CD4-positive, alpha-beta T cell treated with Interleukin-6 for 4 hours (primary cell): ENCODE data around the gene PARP9.

Source experiments
- DNase-seq: peaks from one replicate; pipeline ENCODE4 v3.0.0-alpha.2; 2020; ENCODE audit warnings: mixed read lengths

The PARP9 gene

DNA sequence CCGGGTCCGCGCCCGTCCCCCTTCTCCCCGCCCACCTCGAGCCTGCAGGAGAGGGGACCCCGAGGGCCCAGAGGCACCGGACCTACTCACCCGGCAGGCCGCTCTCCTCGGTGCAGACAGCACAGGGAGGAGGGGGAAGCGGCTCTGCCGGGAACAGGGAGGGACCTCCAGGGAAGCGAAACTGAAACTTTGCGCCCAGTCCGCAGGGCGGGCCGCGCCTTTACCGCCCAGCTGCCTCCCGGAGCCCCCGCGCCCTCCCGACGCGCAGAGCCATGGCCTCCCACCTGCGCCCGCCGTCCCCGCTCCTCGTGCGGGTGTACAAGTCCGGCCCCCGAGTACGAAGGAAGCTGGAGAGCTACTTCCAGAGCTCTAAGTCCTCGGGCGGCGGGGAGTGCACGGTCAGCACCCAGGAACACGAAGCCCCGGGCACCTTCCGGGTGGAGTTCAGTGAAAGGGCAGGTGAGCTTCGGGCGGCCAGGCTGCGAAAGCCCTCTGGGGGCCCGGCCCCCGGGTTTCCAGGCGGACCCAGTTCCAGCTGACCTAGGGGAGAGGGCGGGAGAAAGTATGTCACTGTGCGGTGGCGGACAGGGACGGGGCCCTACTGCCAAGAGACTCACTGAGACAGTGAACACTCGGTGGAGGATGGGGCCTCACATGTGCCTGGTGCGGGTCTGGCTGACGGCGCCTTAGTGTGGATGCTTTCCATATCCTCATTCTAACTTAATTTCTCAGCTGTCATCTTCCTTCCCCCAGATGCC, at the start of gene PARP9, which contains the start of gene DTX3L:
Gene PARP9 (minus strand): TSS at position 146 of the 758 bp plus-strand sequence. CDS start 4,680 bp downstream, outside the sequence.
Gene DTX3L (plus strand): TSS at position 184 of the 758 bp plus-strand sequence. CDS start 89 bp downstream, at position 273.
- DNase-seq = peak; percentile 84

DNA sequence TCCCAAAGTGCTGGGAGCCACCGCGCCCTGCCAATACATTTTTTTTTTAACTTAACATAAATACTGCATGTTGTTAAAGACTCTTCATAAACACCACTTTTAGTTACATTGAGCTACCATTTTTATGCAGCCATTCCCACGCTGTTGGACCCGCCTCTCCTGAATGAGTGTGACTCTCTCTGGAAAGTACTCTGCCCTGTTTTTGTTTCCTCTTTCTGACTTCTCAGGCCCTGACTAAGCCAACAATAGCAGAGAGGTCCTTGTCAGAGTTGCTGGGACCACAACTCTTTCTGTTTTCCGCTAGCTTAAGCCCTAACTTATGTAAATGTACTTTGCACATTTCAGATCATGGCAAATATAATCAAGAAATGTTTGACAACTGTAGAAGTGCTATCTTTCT, 48.6 kb upstream of the PARP9 start:
- DNase-seq = no peak

DNA sequence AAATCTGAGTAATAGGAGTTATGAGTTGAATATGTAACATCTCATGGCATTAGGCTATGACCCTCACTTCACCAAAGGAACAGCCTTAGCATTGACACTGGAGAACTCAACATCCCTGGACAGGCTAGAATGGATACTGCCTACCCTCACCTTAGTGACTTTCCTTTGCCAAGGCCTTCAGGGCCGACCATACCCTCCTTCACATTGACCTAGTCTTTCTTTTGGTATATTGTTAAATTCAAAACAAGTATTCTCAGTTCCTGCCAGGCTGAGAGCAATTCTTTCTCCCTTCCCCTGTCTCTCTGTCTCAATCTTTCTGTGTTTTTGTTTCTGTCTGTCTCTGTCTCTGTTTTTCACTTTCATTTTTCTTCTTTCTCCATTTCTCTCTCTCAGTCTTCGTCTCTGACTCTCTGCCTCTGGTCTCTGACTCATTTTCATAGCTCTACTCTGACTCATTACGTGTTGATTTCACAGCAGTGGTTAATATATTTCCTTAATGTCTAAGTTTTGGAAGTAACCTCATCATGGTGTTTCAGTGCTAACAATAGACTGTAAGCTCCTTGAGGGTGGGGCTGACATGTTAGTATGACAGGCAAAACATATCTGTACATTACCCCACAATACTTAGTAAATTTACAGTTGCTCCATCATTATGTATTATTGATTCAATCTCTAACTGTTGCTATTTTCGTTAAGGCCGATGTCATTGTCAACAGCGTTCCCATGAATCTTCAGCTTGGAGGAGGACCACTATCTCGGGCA, 45.9 kb upstream of the PARP9 start:
- peak; percentile 20 for DNase-seq

DNA sequence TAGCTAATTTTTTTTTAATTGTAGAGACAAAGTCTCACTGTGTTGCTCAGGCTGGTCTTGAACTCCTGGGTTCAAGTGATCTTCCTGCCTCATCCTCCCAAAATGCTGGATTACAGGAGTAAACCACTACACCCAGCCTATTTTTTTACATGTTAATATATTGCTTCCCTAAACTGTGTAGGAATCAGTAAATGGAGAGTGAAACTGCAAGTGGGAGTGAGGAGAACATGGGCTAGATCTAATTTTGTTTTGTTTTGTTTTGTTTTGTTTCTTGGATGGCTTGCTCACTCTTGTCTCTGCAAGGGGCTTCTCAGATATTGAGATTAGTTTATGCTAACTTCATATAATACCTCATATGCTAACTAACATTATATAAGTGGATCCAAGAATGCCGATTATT, 44.8 kb upstream of the PARP9 start:
- no peak for DNase-seq

DNA sequence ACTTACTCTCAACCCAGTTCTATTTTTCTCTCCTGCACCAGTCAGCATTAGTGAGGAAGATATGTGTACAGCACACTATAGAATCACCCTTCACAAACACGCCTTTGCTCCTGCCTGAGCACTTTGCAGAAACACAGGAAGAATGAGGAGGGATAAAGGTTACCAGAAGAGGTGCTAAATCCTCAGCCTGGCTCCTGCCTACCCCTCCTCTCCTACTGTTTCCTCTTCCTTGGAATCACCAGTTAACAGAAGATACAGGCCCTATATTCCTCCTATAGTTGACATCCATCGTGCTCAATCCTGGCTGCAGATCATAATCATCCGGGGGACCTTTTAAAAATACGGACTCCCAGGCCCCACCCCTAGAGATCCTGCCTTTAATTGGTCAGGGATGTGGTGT, 42.2 kb upstream of the PARP9 start:
- no peak for DNase-seq

DNA sequence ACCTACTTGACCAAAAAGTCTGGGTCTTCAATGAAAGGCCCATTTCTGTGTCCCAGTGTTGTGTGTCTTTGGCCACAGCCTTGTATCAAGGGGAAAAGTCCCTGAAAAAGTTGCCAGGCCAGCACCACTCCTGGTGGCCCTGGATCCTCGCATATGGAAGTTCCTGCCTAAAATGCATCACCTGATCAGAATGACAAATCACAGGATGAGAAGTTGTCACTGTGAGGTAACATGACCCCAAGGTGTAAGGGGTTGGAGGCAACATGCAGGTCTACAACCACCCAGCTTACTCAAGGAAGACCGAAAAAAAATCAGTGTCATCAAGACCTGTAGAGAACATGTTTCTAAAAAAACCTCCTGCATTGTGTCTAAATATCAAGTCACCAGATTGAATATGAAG, 39.0 kb upstream of the PARP9 start:
- DNase-seq = no peak

DNA sequence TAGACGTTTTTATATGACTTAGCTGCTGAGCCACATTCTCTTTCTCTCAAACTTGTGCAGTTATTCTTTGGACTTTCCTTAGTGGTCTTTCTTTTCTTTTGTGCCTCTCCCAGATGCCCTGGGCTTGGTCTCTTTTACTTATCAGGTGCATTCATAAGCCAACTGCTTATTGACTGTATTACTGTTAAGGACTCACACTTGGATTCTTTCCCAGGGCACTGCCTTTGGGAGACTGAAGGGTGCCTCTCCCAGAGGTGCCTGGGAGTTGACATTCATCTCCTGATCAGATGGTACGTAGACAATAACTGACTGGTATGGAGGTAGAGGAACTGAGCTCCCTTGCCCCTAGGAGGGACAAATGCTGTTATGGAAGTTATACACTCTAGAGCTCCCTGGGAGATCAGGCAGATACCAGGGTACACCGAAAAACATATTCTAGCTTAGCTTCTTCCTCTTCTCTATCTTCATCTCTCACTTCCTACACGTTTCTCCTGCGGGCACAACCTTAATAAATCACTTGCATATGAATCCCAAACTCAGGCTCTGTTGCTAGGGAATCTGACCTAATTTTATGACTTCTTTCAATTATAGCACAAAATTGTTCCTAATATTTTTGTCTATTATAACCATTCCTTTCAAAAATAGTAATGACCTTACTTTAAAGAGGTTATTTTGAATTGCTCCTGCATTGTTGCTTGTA, 38.1 kb upstream of the PARP9 start:
- no peak for DNase-seq

DNA sequence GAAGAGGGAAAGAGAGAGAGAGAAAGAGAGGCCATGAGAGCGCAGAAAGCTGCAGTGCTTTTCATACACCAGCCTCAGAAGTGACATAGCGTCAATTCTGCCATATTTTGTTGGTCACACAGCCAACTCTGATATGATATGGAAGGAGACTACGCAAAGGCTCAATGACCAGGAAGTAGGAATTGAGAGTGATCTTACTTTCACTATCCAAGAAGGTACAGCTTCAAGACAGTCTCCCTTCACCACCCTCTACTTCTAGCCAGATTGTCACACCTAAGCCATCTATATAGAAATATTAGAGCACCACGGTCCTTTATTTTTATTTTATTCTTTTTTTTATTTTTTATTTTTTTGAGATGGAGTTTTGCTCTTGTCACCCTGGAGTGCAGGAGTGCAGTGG, 34.5 kb upstream of the PARP9 start:
- DNase-seq = no peak

DNA sequence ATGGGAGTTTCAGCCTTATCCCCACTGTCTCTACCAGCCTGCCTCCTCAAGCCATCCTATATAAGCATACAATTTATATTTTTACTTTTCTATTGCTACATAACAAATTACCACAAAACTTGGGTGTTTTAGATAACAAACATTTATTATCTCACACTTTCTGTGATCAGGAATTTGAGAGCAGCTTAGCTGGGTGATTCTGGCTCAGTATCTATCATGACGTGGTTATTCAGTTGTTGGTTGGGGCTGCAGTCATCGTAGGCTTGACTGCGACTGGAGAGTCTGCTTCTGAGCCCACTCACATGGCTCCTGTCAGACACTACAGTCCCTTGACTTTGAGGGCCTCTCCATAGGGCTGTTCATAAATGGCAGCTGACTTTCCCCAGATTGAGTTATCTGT, 34.1 kb upstream of the PARP9 start:
- no peak for DNase-seq

DNA sequence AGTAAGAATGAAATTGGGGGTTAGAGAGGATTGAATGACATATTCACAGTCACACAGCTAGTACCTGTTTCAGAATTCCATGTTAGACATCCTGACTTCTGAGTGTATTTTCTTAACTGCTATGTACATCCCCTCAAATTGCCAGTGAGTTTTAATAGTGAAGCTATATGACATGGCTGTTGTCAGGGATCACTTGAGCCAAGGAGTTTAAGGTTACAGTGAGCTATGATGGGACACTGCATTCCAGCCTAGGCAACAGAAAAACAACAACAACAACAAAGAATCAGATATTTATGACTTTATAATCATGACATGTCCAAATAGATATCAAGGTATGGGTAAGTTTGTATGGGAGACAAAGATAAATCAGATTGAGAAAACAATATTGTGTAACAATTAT, 29.9 kb upstream of the PARP9 start:
- no peak for DNase-seq

DNA sequence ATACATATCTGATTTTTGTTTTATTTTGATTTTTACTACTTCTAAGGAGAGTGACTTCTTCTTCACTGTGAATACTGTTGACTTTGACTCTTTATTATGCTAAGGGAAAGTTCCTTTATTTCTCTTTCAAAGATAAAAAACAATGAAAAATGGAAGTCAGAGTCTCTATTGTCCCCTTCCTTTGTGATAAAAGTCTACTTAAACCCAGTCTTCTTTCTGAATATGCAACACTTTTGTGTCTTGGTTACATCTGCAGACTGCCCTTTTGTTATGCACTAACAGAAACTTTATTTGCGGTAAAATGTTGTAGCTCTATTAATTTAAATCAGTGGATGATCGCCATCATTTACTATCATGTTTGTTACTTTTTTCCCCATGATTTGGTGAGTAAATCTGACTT, 26.5 kb upstream of the PARP9 start:
- no peak for DNase-seq

DNA sequence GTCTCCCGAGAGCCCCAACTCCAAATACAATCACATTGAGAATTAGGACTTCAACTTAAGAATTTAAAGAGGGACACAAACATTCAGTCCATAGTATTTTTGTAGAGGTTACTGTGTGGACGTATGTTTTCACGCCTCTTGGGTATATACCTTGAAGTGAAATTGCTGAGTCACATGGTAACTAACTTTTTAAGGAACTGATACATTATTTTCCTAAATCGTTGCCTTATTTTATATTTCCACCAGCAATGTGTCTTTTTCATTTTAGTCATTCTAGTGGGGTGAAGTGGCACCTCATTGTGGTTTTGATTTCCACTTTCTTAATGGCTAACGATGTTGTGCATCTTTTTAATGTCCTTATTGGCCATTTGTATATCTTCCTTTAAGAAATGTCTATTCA, 25.2 kb upstream of the PARP9 start:
- DNase-seq = no peak

DNA sequence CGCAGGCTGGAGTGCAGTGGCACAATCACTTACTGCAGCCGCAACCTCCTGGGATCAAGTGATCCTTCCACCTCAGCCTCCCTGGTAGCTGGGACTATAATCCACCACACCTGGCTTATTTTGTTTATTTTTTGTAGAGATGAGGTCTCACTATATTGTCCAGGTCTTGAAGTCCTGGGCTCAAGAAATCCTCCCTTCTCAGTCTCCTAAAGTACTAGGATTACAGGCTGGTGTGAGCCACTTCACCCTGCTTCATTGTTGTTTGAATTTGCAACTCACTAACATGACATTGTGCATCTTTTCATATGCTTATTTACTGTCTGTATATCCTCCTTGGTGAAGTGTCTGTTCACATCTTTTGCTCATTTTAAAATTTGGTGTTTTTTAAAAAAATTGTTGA, 23.5 kb upstream of the PARP9 start:
- no peak for DNase-seq

DNA sequence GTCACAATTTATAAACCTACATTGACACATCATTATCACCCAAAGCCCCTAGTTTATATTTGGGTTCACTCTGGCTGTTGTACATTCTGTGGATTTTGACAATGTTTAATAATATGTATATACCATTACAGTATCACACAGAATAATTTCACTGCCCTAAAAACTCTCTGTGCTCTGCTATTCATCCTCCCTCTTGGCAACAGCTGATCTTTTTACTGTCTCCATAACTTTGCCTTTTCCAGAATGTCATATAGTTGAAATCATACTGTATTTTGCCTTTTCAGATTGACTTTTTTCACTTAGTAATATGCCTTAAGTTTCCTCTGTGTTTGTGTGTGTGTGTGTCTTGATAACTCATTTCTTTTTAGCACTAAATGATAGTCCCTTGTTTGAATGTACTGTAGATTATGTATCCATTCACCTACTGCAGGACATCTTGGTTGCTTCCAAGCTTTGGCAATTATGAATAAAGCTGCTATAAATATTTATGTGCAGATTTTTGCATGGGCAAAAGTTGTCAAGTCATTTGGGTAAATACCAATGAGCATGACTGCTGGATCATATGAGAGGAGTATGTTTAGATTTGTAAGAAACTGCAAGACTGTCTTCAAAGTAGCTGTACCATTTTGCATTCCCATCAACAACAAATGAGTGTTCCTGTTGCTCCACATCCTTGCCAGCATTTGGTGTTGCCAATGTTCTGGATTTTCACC, 22.8 kb upstream of the PARP9 start:
- no peak for DNase-seq

DNA sequence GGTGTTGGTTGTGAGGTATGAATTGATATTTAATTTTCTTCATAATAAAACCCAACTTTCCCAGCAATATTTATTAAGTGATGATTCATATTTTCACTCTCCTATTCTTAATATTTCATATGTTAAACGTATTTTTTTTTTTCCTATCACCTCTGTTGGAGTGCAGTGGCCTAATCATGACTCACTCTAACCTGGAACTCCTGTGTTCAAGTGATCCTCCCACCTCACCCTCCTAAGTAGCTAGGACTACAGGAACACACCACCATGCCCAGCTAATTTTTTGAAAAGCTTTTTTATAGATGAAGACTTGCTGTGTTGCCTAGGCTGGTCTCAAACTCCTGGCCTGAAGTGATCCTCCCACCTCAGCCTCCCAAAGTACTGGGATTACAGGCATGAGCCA, 22.0 kb upstream of the PARP9 start:
- no peak for DNase-seq

DNA sequence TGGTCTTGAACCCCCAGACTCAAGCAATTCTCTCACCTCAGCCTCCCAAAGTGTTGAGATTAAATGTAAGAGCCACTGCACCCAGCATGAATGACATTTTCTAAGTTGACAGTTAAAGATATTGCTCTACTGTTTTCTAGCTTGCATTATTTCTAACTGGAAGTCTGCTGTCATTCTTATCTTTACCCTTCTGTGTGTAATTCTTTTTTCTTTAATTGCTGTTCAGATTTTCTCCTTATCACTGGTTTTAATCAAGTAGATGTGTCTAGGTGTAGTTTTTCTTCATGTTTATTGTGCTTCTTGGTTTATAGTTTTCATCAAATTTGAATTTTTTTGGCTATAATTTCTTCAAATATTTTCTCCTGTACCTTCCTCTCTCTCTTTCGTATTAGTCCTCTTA, 18.3 kb upstream of the PARP9 start:
- DNase-seq = no peak

DNA sequence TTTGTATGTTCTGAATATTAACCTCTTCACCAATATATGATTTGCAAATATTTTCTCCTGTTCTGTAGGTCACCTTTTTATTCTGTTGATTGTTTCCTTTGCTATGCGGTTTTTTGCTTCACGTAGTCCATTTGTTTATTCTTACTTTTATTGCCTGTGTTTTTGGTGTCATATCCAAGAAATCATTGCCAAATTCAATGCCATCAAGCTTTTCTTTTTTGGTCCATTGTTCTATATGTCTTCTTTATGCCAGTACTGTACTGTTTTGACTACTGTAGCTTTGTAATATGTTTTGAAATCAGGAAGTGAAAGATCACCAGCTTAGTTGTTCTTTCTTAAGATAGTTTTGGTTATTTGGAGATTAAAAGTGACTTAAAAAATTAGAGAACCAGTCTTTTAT, 17.5 kb upstream of the PARP9 start:
- no peak for DNase-seq

DNA sequence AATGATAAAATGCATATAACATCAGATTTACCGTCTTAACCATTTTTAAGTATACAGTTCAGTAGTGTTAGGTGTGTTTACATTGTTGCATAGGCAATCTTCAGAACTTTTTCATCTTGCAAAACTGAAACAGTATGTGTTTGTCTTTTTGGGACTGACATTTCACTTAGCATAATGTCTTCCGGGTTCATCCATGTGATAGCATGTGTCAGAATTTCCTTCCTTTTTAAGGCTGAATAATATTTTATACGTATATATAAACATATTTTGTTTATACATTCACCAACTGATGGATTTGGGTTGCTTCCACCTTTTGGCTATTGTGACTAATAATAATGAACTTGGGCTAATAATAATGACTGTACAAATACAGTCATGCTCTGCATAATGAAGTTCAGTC, 16.4 kb upstream of the PARP9 start:
- no peak for DNase-seq

DNA sequence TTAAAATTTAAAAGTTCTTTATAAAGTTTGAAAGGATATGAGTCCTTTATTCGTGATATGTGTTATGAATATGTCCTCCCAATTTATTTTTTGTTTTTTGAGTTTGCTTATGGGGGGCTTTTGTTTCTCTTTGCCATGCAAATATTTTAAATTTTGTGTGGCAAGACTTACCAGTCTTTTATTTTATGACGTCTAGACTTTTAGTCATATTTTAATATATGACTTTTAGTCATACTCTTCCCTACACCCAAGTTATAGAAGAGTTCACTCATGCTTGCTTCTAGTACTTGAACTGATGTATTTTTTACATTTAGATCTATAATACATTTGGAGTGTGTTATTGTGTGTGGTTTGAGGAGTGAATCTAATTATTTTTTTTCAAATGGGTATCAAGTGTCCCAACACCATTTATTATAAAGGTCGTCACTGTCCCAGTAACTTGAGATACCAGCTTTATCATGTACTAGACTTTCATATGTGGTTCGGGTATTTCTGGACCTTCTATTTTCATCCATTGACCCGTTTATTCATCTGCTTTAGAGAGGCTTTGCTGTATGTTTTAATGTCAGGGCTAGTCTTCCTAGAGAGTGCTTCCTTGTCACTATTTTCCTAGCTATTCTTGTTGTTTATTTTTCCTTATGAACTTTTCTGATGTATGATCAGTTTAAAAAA, 14.1 kb upstream of the PARP9 start:
- DNase-seq = no peak

DNA sequence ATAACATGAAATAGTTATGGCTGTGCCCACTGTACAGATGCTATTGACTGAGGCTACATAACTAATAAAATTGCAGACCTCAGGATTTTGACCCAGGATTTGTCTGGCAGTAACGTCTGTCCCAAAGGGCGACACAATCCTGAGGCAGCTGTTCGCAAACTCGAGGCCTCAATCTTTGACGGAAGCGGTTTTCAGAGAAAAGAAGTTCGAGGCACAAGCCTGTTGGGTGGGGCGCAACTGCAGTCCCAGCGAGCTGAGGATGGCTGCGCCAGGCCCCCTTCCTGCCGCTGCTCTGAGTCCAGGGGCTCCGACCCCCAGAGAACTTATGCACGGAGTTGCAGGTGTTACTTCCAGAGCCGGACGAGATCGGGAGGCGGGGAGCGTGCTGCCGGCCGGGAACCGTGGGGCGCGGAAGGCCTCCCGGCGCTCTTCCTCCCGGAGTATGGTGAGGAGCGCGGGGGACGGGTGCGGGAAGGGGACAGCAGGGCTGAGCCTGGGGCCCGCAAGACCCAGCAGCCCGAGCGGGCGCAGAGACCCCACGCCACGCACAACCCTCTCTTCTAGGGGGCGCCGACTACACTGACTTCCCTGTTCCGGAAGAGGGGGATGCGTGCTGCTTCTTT, 13.4 kb upstream of the PARP9 start, which contains the start of gene PARP15:
Gene PARP15 (plus strand): TSS at position 242 of the 623 bp plus-strand sequence. CDS start 18 bp downstream, at position 260.
- peak; percentile 63 for DNase-seq

DNA sequence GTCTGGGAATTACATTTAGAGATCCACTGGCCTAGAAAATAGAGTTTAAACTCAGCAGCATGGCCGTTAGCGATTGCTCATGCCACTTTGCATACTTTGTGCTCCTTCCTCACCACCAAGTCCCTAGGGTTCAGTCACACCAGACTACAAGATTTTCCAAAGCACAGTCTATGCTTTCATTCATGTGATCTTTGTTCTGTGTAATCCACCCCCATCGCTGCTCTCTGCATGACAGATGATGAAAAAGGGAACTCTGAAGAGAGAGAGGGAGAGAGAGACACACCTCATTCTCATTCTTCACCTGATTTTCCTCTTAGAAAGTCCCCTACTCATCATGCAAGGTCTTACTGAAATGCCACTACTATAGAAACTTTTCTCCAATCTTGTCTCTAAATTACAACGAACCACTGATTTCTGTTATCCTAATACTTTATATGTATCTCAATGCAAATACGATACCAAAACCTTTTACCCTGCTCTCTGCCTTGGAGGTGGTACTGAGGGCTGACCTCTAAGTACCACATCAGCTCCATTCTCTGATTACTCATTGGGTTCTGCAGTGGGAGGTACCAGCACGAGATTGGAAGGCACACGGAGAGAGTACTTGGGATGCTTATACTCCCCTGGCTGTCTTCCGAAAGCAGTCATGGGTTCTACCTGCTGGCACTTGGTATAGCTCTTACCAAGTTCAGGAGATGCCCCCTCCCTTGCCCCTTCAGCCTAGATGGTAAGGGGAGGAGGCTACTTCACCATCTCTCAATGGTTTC, 12.3 kb upstream of the PARP9 start:
- no peak for DNase-seq
